KOPT-K1 (cell line): ENCODE measurements around the gene PSKH1.
"Not testable (repeated sequence)": the region's sequence is repeated elsewhere in the genome, so short reads cannot be mapped to it uniquely, and the experiment has no call there.

Experiments
- H3K27ac ChIP-seq: fragments of 200-600 bp; sonication (generic); 2 replicates; pipeline ENCODE4 v1.5.1; 2016; ENCODE audit warnings: antibody characterized with exemption, mild to moderate bottlenecking, low read depth, low read length; ENCODE audit not compliant: poor library complexity, severe bottlenecking
- H3K36me3 ChIP-seq: fragments of 200-600 bp; sonication (generic); 2 replicates; pipeline ENCODE4 v1.5.1; 2017; ENCODE audit warnings: antibody characterized with exemption, mild to moderate bottlenecking, low read length, moderate library complexity; ENCODE audit not compliant: insufficient read depth
- H3K9me3 ChIP-seq: fragments of 200-600 bp; sonication (generic); 2 replicates; pipeline ENCODE4 v1.5.1; 2017; ENCODE audit warnings: antibody characterized with exemption, low read length, mild to moderate bottlenecking; ENCODE audit not compliant: insufficient read depth, poor library complexity, severe bottlenecking

Gene PSKH1

GRCh38 chr16:67961551-67961957, 68.5 kb downstream of the PSKH1 start:
- Histone ChIP-seq H3K9me3 (no peaks in the 10 kb centered on the region), H3K36me3 (peaks cover 56% of the 10 kb centered on the region), H3K27ac (no peak overlapping the region)

GRCh38 chr16:67962135-67962534, 69.1 kb downstream of the PSKH1 start:
- Histone ChIP-seq H3K36me3 (peaks cover 56% of the 10 kb centered on the region), H3K27ac (no peak overlapping the region), H3K9me3 (no peaks in the 10 kb centered on the region)

DNA sequence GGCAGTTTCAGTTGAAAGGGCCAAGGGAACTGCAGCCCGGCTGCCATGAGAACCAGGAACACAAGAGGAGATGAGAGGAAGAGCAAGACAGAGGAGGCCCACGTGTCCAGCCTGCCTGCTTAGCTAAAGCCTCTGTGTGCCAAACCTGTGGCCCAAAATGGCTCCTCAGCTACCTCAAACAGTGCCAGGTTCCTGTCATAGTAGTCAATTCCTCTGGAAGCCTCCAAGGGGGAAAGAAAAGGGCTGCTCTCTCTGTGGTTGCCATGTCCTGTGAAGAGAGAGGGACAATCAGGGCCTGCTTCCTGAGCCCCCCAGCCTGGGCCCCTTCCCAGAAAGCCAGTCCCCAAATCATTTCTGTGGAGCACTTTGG, 70.2 kb downstream of the PSKH1 start:
- H3K27ac ChIP-seq, result no peak overlapping the region

DNA sequence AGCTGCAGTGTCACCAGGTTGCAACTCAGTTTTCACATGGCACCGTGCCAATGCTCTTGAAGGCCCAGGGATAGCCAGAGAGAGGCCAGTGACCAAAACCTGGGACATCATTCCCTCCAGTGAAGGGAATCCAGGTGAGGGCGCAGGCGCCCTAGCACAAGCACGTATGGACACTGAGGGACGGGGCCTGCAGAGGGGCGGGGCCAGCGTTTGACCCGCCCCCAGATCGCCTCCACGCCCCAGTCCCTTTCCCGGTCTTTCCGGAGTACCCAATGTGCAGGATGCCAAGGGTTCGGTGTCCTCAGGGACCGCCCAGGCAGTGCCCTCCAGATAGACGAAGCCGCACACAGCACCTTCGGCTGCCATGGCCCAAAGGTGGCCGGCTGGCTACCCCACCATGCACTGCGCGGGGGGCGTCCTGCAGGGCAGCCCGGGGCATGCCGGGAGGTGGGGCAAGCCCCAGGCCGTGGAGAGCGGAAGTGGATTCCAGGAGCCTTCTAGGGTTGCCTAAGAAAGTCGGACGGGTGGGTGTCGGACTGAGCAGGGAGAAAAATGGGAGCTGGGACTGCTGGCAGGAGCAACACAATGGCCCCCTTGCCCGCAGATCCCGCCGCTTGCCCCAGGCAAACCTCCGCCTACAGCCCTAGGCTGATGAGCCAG, 70.7 kb downstream of the PSKH1 start:
- Histone ChIP-seq H3K9me3 (no peaks in the 10 kb centered on the region), H3K36me3 (peaks cover 43% of the 10 kb centered on the region), H3K27ac (no peak overlapping the region)

More for the DNA sequence above, 70.2 kb downstream of the PSKH1 start:
- no peaks in the 10 kb centered on the region for H3K9me3 ChIP-seq
- H3K36me3 ChIP-seq, result peaks cover 47% of the 10 kb centered on the region

DNA sequence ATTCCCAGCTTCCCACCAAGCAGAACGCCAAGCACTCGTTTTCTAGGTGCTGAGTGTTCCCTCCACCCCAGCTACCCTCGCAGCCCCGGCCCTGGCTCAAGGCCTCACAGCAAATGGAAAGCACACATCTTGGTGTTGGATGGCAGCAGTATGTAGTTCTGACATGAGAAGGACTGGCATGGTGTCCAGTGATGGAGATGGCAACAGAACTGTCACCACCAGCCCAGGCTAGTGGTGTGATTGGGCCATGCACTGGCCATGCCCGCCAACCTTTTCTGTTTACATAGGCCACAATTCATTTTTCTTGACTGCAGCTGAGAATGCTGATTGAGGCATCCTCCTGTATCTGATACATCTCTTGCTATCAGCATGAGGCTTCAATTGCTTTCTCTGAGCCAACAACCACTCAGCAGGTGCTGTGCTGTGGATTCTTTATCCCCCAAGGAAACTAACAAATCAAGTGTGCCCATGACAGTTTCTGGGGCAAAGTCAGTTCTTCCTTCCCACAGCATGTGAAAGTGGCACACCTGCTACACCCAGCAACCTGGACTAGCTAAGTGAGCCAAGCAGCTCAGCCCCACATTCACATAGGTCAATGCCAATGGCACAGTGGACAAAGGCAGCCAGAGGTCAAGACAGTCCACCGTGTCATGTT, 71.5 kb downstream of the PSKH1 start:
- Histone ChIP-seq H3K9me3 (no peaks in the 10 kb centered on the region), H3K36me3 (peaks cover 35% of the 10 kb centered on the region), H3K27ac (no peak overlapping the region)

DNA sequence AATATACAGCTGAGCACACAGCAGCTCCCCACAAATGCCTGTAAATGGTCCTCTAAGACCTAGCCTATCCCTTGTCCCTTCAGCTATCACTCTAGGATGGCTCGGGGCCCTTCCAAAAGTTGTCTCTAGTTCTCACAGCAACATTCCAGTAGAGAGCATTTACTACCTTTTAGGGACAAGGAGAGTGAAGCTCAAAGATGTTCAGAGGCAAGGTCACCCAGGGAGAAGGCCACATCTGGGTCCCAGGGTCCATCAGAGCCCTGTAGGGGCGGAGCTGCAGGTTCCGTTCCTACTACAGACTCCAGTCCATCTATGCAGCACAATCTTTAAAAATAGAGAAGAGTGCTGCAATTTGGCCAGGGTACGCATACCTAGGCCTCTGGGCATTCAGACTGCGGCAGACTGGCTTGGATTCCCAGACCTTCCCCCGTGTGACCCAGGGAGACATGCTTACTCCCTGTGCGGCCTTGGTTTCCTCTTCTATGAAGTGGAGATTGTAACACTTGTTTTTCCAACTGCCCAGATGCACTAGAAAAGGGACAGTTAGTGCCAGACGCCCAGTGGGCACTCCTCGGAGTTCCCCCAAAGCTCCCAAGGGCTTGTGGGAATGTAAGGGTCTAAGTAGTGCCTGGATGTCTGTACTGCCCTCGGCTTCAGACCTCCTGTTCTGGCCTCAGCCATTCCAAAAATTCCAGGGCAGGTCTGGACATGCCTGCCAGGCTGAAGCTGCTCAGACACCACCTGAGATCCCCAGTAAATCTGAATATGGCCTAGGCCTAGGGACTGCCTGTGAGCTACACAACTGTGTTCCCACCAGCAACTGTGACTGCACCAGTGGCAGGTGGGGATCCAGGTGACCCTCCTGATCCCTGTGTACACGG, 72.9 kb downstream of the PSKH1 start:
- Histone ChIP-seq H3K27ac (no peak overlapping the region), H3K9me3 (no peaks in the 10 kb centered on the region), H3K36me3 (peaks cover 24% of the 10 kb centered on the region; the same call in 1 of the 2 replicates)

DNA sequence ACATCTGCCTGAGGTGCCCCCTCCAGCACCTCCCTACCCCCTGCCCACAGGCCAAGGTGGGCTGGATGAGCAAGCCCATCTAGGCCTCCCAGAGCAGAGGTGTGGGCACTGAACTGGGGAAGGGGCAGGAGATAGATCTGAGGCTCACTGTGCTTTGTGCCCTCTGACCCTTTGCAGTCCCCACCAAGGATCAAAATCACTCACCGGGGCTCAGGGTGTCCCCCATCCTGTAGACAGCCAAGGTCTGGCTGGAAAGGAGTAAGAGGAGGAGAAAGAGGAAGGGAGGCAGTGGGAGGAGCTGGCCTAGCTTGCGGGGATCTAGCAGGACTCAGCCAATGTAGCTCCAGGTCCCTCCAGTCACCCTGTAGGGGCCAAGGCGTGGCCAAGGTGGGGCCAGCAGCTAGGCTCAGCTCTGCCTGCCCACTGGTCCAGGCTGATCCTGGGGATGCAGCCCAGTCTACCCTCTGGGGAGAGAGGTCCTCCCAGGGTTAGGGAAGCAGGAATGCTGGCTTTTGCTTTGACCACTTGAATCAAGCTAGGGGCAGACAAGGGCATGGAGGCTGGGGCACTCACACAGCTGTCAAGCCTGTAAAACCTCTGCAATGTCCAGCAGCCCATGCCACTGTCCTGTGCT, 73.6 kb downstream of the PSKH1 start:
- no peak overlapping the region for H3K27ac ChIP-seq
- no peaks in the 10 kb centered on the region for H3K9me3 ChIP-seq
- peaks cover 17% of the 10 kb centered on the region; the same call in 1 of the 2 replicates for H3K36me3 ChIP-seq

GRCh38 chr16:67967183-67967957, 74.3 kb downstream of the PSKH1 start:
- no peaks in the 10 kb centered on the region for H3K9me3 ChIP-seq
- peaks cover 10% of the 10 kb centered on the region; the same call in 1 of the 2 replicates for H3K36me3 ChIP-seq
- H3K27ac ChIP-seq, result peak overlapping the region; percentile 67

DNA sequence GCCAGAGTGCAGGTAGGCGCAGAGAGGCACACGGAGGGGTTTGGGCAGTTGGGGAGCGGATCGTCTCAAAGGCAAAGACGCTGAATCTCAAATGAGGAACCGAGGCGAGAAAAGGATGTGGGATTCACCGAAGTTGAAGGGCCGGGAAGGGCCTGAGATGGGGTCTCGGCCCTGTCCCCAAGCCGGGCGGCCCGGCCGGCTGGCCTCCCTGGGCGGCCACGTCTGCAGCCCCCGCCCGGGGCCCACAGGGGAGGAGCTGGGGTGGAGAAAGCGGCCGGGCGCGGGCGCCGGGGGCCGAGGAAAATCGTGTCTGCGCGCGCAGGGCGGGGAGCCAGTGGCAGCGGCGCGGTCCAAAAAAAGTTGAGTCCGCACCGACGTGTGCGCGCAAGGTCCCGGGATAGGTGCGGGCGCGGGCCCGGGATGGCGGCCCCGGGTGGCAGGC, 74.9 kb downstream of the PSKH1 start:
- H3K27ac ChIP-seq, result peak overlapping the region; percentile 67

GRCh38 chr16:67968400-67969253, 75.6 kb downstream of the PSKH1 start, which contains the start of gene SLC12A4:
Gene SLC12A4 (minus strand): TSS chr16:67968637. CDS start chr16:67968553, 84 bp downstream.
- H3K27ac ChIP-seq, result peak within 1 kb of the TSS; percentile 67

More for the DNA sequence above, 74.9 kb downstream of the PSKH1 start:
- Histone ChIP-seq H3K9me3 (no peaks in the 10 kb centered on the region), H3K36me3 (peaks cover 4% of the 10 kb centered on the region; the same call in 1 of the 2 replicates)

GRCh38 chr16:67969254-67970039, 76.4 kb downstream of the PSKH1 start:
- H3K9me3 ChIP-seq, result no peaks in the 10 kb centered on the region
- no peaks in the 10 kb centered on the region for H3K36me3 ChIP-seq
- H3K27ac ChIP-seq, result peak overlapping the region; percentile 67

More at GRCh38 chr16:67968400-67969253, 75.6 kb downstream of the PSKH1 start, which contains the start of gene SLC12A4:
- no peaks in the 10 kb centered on the region for H3K9me3 ChIP-seq
- H3K36me3 ChIP-seq, result no peaks in the 10 kb centered on the region

- no peaks in the 10 kb centered on the region for H3K9me3 ChIP-seq
- no peak overlapping the region for H3K27ac ChIP-seq
- H3K36me3 ChIP-seq, result no peaks in the 10 kb centered on the region
Measured at GRCh38 chr16:67971111-67971510, 78.1 kb downstream of the PSKH1 start.

GRCh38 chr16:67972285-67972684, 79.2 kb downstream of the PSKH1 start:
- H3K27ac ChIP-seq, H3K36me3 ChIP-seq, H3K9me3 ChIP-seq: not testable (repeated sequence)
